ENCODE measurements around the gene MAP3K3.

MAP3K3 gene

DNA sequence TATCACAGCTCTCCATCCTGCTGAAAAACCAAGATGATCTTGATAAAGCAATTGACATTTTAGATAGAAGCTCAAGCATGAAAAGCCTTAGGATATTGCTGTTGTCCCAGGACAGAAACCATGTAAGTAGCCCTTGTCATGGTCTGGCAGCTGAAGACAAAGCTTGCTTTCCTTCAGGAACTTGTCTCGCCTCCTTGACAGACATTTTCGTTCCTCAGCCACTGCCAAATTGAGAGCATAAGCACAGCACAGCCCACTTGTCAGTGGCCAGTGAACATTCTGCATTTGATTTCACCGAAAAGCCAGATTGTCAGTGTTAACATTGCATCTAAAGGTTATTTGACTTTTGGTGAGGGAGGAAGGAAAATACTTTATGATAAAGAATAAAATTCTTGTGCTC is 35.6 kb downstream of the MAP3K3 start:
- H3K36me3 ChIP-seq (ENCODE audit: control insufficient read depth, low read length), result peaks cover 25% of the 10 kb centered on the region
- TF ChIP-seq EZH2phosphoT487 (IDR thresholded peaks at IDR 0.05; ENCODE audit: borderline replicate concordance, low read length), result no peak
- TF ChIP-seq, protein P1, sequence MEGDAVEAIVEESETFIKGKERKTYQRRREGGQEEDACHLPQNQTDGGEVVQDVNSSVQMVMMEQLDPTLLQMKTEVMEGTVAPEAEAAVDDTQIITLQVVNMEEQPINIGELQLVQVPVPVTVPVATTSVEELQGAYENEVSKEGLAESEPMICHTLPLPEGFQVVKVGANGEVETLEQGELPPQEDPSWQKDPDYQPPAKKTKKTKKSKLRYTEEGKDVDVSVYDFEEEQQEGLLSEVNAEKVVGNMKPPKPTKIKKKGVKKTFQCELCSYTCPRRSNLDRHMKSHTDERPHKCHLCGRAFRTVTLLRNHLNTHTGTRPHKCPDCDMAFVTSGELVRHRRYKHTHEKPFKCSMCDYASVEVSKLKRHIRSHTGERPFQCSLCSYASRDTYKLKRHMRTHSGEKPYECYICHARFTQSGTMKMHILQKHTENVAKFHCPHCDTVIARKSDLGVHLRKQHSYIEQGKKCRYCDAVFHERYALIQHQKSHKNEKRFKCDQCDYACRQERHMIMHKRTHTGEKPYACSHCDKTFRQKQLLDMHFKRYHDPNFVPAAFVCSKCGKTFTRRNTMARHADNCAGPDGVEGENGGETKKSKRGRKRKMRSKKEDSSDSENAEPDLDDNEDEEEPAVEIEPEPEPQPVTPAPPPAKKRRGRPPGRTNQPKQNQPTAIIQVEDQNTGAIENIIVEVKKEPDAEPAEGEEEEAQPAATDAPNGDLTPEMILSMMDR (IDR thresholded peaks at IDR 0.05; ENCODE audit: low read depth, low read length, poor library complexity, severe bottlenecking), result no peak
- H3K79me2 ChIP-seq (ENCODE audit: control insufficient read depth, low read length), result no peaks in the 10 kb centered on the region

DNA sequence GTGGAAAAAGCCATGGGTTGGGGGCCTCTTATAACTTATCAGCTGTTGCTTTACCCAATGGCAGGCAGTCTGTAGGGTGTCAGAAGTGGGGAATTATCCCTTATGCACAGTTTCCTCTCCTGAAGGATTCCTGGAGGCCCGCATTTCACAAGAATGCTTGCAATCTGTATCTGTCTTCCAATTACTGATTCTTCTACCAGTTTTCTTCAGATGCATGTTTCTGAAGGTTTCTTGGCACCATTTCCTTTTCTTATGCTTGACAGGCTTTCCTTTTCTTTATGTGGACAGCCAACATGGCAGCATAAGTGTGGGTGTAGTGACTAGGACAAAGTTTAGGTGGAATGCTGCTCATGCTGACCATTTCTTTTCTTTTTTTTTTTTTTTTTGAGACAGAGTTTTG is 36.1 kb downstream of the MAP3K3 start:
- H3K27me3 ChIP-seq (ENCODE audit: control insufficient read depth, low read length), result no peaks in the 10 kb centered on the region
- H3K36me3 ChIP-seq (ENCODE audit: control insufficient read depth, low read length), result peaks cover 20% of the 10 kb centered on the region
- H4K20me1 ChIP-seq (ENCODE audit: control insufficient read depth, insufficient read depth, low read depth, low read length), result no peaks in the 10 kb centered on the region
- H3K27ac ChIP-seq (ENCODE audit: low read depth, low read length), result no peak overlapping the region
- no peaks in the 10 kb centered on the region for H3K9me2 ChIP-seq (replicated peaks; ENCODE audit: control insufficient read depth, low read length)
- no peaks in the 10 kb centered on the region for H3K79me2 ChIP-seq (ENCODE audit: control insufficient read depth, low read length)
- TF ChIP-seq, protein P1 (IDR thresholded peaks at IDR 0.05; ENCODE audit: low read depth, low read length, poor library complexity, severe bottlenecking), result no peak
- no peak for TF ChIP-seq EZH2phosphoT487 (IDR thresholded peaks at IDR 0.05; ENCODE audit: borderline replicate concordance, low read length)
- no peak overlapping the region for H3K4me2 ChIP-seq (ENCODE audit: low read length)
- no peaks in the 10 kb centered on the region for H3K4me1 ChIP-seq (ENCODE audit: control insufficient read depth, low read length)
- no peaks in the 10 kb centered on the region; the same call in 1 of the 2 replicates for H3F3A ChIP-seq (ENCODE audit: control insufficient read depth, insufficient read depth)
- no peaks in the 10 kb centered on the region for H3K9me3 ChIP-seq (ENCODE audit: control insufficient read depth, insufficient read depth, low read length)
- H3K4me3 ChIP-seq (ENCODE audit: low read length), result no peak overlapping the region

More for the DNA sequence above, 35.6 kb downstream of the MAP3K3 start:
- H3F3A ChIP-seq (ENCODE audit: control insufficient read depth, insufficient read depth), result no peaks in the 10 kb centered on the region; the same call in 1 of the 2 replicates
- H3K27me3 ChIP-seq (ENCODE audit: control insufficient read depth, low read length), result no peaks in the 10 kb centered on the region
- H3K9me3 ChIP-seq (ENCODE audit: control insufficient read depth, insufficient read depth, low read length), result no peaks in the 10 kb centered on the region
- no peak overlapping the region for H3K4me3 ChIP-seq (ENCODE audit: low read length)
- no peak overlapping the region for H3K4me2 ChIP-seq (ENCODE audit: low read length)
- no peak overlapping the region for H3K27ac ChIP-seq (ENCODE audit: low read depth, low read length)
- H4K20me1 ChIP-seq (ENCODE audit: control insufficient read depth, insufficient read depth, low read depth, low read length), result no peaks in the 10 kb centered on the region
- H3K9me2 ChIP-seq (replicated peaks; ENCODE audit: control insufficient read depth, low read length), result no peaks in the 10 kb centered on the region
- peaks cover 4% of the 10 kb centered on the region; the same call in 1 of the 2 replicates for H3K4me1 ChIP-seq (ENCODE audit: control insufficient read depth, low read length)

DNA sequence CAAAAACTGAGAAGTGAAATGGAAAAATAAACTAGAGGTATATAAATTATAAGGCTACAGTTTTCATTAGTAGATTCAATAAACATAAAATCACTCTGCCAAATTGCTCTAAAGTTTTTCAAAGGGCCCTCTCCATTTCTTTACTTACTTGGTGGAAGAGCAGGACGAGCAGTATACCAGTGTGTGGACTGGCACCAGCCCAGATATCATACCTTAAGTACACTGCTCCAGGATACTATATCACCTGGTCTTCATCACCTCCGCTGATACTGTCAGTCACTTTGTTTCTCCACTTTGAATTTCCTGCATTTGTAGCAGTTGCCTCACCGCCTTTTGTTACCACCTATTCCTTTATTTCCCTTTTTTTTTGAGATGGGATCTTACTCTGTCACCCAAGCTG is 37.6 kb downstream of the MAP3K3 start:
- Histone ChIP-seq H3K9me3 (ENCODE audit: control insufficient read depth, insufficient read depth, low read length) (no peaks in the 10 kb centered on the region), H3F3A (ENCODE audit: control insufficient read depth, insufficient read depth) (no peaks in the 10 kb centered on the region), H3K79me2 (ENCODE audit: control insufficient read depth, low read length) (no peaks in the 10 kb centered on the region), H3K9me2 (replicated peaks; ENCODE audit: control insufficient read depth, low read length) (no peaks in the 10 kb centered on the region), H3K27me3 (ENCODE audit: control insufficient read depth, low read length) (no peaks in the 10 kb centered on the region), H3K36me3 (ENCODE audit: control insufficient read depth, low read length) (peaks cover 14% of the 10 kb centered on the region), H3K4me2 (ENCODE audit: low read length) (no peak overlapping the region), H3K27ac (ENCODE audit: low read depth, low read length) (no peak overlapping the region), H3K4me3 (ENCODE audit: low read length) (no peak overlapping the region), H4K20me1 (ENCODE audit: control insufficient read depth, insufficient read depth, low read depth, low read length) (no peaks in the 10 kb centered on the region), H3K4me1 (ENCODE audit: control insufficient read depth, low read length) (no peaks in the 10 kb centered on the region)
- TF ChIP-seq EZH2phosphoT487 (IDR thresholded peaks at IDR 0.05; ENCODE audit: borderline replicate concordance, low read length), result no peak
- TF ChIP-seq, protein P1 (IDR thresholded peaks at IDR 0.05; ENCODE audit: low read depth, low read length, poor library complexity, severe bottlenecking), result no peak

All from DOHH2 (cell line).